Vagina (tissue), 2 donors: ENCODE results near the gene AARSD1.

Experiments used
- CTCF ChIP-seq, 3 experiments: fragments of 450-650 bp in 2 of 3; fragments of 200-600 bp in 1 of 3; sonication (generic) in 1 of 3; IDR thresholded peaks; one replicate each; pipeline ENCODE4 v1.5.1; 2017 to 2019; ENCODE audit warnings: antibody characterized with exemption in 3 of 3, mild to moderate bottlenecking in 2 of 3, moderate library complexity in 2 of 3
- POLR2A ChIP-seq, 2 donors: fragments of 450-650 bp; IDR thresholded peaks; one replicate each; pipeline ENCODE4 v1.6.1; 2017; ENCODE audit warnings: antibody characterized with exemption in 2 of 2, mild to moderate bottlenecking in 2 of 2, moderate library complexity in 2 of 2

GRCh38 chr17:43010667-43011308 lies 46.5 kb upstream of the AARSD1 start:
- TF ChIP-seq POLR2A (IDR thresholded peaks at IDR 0.05) (no peak), CTCF (IDR thresholded peaks at IDR 0.05) (no peak)
